GM19351 (cell line): ENCODE measurements around the gene GRAMD2A.

Experiments
- ATAC-seq: cut with Tn5 transposase; IDR thresholded peaks from one replicate; pipeline ENCODE4 v1.9.1; 2021; ENCODE audit warnings: mild to moderate bottlenecking, moderate library complexity; ENCODE audit not compliant: unreplicated experiment

Gene GRAMD2A

DNA sequence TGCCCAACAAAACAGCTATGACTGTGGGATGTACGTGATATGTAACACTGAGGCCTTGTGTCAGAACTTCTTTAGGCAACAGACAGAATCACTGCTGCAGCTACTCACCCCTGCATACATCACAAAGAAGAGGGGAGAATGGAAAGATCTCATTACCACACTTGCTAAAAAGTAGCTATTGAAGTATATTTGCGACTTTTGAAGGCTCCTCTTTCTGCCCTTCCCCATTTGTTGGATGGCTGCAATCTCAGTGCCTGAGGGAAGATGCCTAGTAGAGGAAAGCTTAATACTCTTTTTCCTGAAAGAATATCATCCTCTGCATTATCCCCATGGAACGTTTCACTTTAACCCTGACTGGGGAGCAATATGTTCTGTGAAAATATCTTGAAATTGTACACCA, 57.5 kb downstream of the GRAMD2A start:
- no peak for ATAC-seq

DNA sequence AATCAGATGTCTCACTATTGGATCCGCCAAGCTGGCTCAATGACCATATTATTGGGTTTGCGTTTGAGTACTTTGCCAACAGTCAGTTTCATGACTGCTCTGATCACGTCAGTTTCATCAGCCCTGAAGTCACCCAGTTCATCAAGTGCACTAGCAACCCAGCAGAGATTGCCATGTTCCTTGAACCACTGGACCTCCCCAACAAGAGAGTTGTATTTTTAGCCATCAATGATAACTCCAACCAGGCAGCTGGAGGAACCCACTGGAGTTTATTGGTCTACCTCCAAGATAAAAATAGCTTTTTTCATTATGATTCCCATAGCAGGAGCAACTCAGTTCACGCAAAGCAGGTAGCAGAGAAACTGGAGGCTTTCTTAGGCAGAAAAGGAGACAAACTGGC, 57.9 kb downstream of the GRAMD2A start:
- ATAC-seq, result no peak

DNA sequence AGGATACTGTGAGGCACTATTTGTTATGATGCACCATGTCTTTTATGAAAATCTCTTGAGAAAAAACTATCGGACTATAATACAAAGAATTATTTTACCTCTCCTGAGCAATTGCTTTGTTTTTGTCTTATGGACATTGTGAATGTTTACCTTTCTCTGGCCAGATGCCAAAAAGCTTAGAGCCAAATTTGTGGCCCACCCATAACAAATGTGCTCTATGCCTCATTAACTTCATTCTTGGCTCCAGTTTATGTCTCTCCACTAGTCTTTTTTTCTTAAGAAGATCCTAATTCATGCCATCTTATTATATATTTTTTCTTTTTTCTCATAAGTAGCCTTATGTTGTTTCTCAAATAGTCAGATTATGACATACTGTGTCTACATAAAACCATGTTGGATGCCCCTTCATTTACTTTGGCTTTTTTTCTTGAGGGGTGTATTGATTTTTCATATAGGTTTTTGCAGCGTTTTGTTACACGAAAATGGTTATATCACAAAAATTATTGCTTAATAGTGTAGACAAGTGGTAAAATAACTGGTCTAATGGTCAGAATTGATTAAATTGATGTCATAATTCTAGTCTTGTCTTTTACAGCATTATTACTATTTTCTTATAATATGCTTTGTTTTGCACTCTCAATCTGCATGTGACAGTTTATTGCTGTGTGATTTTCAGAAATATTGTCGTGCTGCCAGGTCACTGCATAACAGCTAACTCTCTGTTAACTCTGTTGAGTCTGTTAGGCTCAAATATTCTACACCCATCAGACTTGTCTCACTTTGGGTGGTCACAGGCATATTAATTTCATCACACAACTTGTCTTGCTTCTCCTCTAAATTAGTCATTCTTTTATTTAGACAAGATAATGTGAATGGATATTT, 61.2 kb downstream of the GRAMD2A start:
- ATAC-seq, result no peak

DNA sequence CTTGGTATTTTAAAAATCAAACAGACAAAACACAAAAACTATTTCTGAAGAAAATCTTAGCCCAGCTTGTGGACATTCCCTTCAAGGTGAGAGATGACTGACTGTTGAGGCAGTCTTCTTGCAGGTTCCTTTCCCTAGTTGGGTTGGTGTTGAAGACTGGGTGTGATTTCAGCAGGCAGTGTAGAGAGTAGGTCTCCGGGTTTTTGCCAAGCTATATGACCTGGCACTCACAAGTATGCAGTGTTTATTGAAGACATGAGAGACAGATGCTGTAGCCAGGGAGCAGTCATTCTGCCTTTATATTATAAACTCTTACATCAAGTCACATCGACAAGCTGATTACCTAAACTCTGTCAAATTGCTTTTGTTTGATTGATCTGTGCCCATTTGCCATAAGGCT, 61.9 kb downstream of the GRAMD2A start:
- ATAC-seq, result no peak

DNA sequence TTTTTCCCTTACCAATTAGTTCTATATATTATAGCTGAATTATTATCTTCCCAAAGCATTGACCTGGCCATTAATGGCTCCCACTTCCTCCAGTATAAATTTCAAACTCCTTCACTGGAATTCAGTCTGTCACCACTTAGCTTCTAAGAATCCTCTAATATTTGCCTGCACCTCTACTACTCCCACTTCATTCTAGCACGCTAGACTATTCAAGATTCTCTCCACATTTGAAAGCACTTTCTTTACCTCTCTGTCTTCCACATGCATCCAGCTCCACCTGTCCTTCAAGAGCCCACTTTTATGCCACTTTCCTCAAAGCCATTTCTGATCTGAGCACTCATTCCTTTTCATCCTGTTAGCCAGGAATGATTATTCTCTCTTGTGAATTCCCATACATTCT, 64.4 kb downstream of the GRAMD2A start:
- ATAC-seq, result no peak

DNA sequence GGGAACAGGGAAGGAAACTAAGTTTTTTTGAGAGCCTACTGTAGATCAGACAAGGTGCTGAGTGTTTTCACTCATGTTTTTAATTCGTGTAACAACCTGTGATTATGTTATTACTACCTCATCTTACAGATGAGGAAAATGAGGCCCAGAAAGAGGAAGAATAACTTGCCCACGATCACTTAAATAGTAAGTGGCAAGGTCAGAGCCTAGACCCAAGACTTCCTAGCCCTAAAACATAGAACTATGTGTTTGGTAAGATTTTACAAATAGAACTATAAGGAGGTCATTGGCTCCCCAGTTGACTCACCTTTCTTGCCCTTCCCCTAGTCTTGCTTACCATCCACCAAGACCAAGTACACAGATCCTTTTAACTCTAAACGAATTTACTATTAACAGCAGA, 65.7 kb downstream of the GRAMD2A start:
- ATAC-seq, result no peak

DNA sequence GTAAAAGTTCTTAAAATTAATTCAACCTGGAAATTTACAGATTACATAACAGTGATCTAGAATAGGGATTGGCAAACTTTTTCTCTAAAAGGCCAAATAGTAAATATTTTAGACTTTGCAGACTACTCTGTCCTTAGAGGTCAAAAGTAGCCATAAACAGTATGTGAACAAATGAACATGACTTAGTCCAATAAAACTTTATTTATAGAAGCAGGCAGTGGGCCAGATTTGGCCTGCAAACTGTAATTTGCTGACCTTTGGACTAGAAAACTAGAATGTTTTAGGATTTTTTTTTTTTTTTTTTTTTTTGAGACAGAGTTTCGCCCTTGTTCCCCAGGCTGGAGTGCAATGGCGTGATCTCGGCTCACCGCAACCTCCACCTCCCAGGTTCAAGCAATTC, 67.3 kb downstream of the GRAMD2A start:
- ATAC-seq, result no peak

DNA sequence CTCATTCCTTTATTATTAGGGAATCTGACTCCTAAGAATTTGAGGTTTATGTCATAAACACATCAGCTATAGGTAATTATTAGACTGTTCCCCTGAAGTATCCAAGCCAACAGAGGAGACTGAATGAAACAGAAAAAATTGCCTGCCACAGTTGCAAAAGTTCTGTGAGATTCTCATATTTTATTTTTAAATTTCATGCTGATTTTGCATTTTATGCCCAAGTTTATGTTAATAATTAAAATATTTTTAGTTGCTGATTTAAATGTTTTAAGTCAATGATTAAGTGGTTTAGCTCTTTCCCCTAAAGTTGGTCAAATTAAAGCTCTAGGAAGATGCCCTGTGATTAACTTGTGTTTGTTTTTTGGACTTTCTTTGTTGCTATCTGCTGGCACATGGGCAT, 69.2 kb downstream of the GRAMD2A start:
- ATAC-seq, result no peak

DNA sequence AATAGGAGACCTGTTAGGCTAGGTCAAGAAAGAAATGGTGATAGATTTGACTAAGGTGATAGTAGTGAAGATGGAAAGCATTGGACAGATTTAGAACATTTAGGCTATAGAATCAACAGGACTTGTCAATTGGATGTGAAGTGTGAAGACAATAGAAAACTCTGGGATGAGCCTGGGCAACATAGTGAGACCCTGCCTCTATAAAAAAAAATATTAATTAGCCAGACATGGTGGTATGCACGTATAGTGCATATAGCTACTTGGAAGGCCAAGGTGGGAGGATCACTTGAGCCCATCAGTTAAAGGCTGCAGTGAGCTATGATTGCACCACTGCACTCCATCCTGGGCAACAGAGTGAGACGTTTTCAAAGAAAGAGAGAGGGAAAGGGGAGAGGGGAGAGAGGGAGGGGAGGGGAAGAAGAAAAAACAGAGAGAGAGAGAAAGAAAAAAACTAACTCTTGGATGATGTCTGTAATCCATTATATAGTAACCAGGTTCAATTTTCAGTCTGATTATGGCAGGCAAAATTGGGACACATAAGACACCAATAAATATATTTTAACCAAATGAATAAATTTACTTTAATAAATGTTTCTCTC, 69.8 kb downstream of the GRAMD2A start:
- no peak for ATAC-seq

DNA sequence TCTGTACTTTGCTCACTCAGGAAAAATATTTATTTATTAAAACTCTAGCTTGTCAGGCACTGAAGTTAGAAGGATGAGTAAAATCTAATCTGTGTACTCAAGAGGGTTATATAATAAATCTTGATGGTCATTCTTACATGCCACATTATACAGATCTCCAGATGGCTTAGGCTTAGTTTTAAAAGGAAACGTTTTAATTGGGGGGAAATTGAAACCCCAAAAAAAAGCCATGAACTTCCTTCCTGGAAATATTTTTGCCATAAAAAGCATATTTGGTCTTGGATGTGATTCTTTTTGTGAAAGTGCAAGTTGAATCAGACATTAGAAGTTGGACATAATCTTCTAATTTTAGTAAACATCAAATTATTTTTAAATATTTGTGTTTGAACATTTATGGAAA, 73.4 kb downstream of the GRAMD2A start:
- no peak for ATAC-seq

DNA sequence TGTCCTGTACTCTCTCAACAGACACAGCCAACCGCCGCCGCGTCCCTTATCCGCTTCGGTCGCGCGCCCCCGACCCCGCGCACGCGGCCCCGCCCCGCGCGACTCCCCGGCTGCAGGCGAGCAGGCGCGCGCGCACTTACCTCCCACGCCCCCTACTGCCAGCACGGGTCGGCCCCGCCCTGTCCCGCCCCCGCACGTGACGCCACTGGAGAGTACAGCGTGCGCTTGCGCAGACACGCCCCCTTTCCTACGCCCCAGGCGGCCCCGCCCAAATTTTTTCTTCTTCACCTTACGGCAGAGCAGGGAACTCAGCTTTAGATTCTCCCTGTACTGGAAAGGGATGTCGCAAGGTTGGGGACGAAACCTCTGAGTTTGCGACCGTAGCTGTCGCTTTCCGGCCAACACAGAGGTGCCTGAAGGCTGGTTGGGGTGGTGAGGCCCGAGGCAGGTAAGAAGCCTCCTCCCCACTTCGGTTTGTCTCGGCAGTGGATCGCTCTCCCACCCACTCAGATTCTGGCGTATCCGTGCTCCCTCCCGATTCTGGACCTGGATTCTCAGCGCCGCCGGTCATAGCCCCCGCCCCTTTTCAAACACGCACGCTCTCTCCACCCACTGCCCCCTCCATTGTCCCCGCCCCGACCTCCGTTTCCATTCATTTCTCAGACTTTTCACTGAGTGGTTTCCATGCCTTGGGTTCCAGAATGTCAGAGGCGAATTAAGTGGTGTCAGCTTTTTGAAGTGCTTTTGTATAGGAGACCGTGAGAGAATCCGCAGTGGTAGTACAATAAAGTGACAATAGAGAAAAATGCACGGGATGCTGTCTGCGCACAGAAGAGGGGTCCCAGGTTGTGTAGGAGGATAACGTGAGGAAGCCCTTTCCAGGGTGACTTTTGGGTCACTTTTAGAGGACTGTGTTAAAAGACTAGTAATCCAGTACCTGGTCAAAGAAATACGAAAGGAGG, 79.3 kb downstream of the GRAMD2A start, which contains the start of the genes MYO9A and SENP8:
Gene MYO9A (minus strand): TSS at position 134 of the 962 bp plus-strand sequence. CDS start 71,587 bp downstream, outside the sequence.
Gene SENP8 (plus strand): TSS at position 387 of the 962 bp plus-strand sequence. CDS start 21,221 bp downstream, outside the sequence.
- peak; percentile 53 for ATAC-seq

DNA sequence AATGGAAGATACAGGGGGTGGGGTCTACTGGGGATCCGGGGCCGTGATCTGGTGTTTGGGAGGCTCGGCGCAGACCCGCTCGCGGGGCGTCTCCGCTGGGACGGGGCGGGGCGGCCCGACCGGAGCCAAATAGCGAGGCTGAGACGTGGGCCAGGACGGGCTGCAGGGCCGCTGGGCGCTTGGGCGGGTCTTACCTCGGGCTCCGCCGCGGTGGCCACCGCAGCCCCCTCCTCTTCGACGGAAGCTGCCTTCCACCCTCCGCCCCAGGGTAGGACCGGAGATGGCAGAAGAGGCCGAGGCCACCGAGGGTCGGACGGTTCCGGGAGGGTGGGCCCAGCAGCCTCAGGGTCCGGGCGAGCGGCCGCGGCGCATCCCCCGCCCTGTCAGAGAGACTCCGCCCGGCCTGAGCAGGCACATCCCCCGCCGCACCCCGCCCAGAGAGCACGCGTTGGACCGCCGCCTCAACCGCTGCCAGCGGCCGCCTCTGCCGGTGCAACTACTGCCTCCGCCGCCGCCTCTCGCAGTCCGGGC, 80.0 kb downstream of the GRAMD2A start:
- ATAC-seq, result peak; percentile 67

DNA sequence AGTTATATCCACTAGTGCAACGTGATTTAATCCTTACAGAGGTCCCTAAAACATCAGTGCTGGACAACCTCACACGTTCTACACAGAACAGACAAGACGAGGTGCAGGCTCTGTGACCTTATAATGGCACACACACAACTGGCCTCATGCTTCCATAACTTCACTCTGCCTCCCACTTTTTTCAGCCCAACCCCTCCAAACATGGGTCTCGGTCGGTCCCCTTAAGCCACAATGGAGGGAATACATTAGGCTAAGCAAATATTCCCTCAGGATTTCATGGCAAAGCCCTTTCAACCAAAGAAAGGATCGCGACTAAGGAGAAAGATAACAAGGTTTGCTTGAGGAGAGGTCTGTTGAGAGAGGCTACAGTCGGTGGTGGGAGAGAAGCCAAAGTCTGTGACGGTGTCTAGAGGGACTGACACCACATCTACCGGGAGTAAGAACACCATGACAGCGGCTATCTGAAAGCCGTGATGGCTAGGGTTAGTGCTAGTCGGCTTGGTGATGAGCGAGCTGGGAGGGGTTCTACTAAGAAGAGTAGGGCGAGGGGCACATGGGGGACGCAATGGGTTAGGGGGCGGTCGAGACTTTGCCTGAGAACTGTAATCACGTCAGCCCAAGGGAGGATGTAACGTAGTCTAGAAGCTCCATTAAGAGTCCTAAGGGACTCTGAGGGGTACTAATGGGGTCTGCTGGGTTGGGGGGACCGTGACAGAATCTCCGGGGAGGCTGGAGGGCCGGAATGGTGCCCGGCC, 80.7 kb downstream of the GRAMD2A start:
- peak; percentile 7 for ATAC-seq

DNA sequence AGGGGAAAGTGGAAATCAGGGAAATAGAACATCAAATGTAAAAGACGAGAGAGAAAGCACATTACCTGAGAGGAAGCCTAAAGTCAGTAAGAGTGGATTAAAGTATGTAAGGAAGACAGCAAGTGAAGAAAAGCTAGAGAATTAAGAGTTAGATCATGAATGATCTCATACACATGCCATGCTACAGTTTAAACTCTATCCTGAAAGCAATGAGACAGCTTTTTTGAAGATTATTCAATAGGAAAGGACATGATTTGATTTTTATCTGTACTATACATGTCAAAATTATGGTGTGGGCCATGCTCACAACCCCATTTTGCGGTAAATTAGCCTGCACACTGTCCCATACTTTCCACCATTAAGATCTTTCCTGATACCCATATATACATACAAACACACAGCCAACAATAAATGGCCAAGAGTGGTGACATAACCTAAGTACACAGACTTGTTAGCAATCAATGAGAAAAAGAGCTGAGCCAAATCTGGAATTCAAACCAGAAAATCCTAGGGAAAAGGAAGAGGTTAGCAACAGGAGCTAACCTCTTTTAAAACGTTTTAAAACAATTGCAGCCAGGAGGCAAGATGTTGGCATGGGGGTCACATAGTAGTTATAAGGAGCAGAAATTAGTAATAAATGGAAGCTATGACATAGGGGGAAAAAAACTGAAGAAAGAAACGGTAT, 84.1 kb downstream of the GRAMD2A start:
- no peak for ATAC-seq

DNA sequence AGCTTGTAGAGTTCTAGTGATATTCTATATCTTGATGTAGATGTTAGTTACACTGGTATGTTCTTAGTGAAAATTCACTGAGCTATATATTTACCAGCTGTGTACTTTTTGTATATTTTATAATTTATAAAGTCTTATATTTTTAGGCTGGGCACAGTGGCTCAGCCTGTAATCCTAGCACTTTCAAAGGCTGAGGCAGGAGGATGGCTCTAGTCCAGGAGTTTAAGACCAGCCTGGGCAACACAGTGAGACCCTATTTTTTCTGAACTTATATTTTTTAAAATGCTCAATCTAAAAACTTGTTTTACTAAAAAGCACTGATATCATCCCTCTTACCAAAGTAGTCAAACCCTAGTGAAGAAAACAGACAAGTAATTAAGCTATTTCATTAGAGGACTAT, 84.8 kb downstream of the GRAMD2A start:
- ATAC-seq, result no peak

DNA sequence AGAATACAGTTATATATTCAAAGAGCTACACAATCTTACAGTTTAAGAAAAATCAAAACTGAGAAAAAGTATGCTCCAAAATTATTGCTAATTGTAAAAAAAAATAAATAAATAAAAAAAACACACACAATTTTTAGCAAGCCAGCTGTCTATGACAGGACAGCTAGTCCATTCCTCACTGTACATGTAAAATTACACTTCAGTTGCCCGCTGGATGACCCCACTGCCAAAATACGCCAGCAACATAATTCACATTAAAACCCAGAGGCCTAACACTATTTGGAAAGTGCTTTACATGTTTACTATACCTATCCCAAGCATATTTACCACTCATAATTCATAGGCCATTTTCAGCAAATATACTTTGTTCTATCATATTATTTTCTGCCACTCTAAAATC, 85.5 kb downstream of the GRAMD2A start:
- no peak for ATAC-seq

DNA sequence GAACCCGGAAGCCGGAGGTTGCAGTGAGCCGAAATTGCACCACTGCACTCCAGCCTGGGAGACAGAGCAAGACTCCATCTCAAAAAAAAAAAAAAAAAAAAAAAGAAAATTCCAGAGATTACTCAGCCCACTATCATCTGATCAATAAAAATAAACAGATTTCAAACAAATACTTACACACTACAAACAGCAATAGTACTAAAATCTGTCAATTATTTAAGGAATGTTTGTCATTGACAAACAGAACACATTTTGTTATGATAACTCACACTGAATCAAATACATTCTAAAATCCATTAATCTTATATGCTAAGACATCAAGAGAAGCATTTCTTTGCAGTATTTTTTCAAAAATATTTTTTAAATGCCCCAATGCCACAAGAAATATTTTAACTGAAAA, 87.2 kb downstream of the GRAMD2A start:
- no peak for ATAC-seq
